ENCODE measurements around the gene MAP3K21. TPM values are rescaled to one million over a fixed set of nuclear protein-coding genes. Genes with fewer than 3 reads are reported as not detected.
A peak's percentile ranks its signal among the peaks of the same experiment; 100 is the strongest.

The MAP3K21 gene
- polyA plus RNA-seq, 3 donors: 0.38 to 2.7 (median 0.59) TPM

- peak in 1 of 3 donors; percentile 7 for DNase-seq
- H3K4me1 ChIP-seq (ENCODE audit: control insufficient read depth in 1 of 2, insufficient read depth in 2 of 2, low read length in 2 of 2): peaks cover 22 to 34% of the 10 kb centered on the region in 2 donors
- H3K79me2 ChIP-seq (ENCODE audit: insufficient read depth, low read length): peaks cover 10% of the 10 kb centered on the region
- peaks cover 0 to 3% (median 0%) of the 10 kb centered on the region in 7 donors for H3K9me3 Mint-ChIP-seq
- H3K9ac ChIP-seq (ENCODE audit: insufficient read depth, low read length, poor library complexity, severe bottlenecking): peak overlapping the region; percentile 70
- H3K27ac Mint-ChIP-seq: no peak overlapping the region
- peak overlapping the region; percentile 85 for H2AFZ ChIP-seq (ENCODE audit: insufficient read depth, low read depth, low read length, poor library complexity, severe bottlenecking)
- under 1% methylated on average over 94 of the region's 96 CpGs for WGBS (ENCODE audit: insufficient coverage)
- H3K9me3 ChIP-seq (replicated peaks in 1 of 2; ENCODE audit: control insufficient read depth in 1 of 2, insufficient read depth in 1 of 2, low read length in 2 of 2): no peaks in the 10 kb centered on the region
- intact Hi-C loops (cut with micrococcal nuclease): no loop called here
- no peaks in the 10 kb centered on the region for H3K36me3 ChIP-seq (replicated peaks in 1 of 2; ENCODE audit: control insufficient read depth in 1 of 2, insufficient read depth in 2 of 2, low read length in 2 of 2)
- H3K4me3 Mint-ChIP-seq: peak overlapping the region; percentile 75 to 88
- no peaks in the 10 kb centered on the region for H3K36me3 Mint-ChIP-seq
- no peaks in the 10 kb centered on the region for H4K20me1 ChIP-seq (ENCODE audit: insufficient read depth, low read length)
- no peak for TF ChIP-seq CTCF (IDR thresholded peaks at IDR 0.05)
- peaks cover 31% of the 10 kb centered on the region for H3K4me1 Mint-ChIP-seq
- peak overlapping the region; percentile 90 for H3K4me2 ChIP-seq (replicated peaks; ENCODE audit: extremely low read depth, low read length, poor library complexity, severe bottlenecking)
- H3K27me3 Mint-ChIP-seq (ENCODE audit: low read depth in 3 of 3): peaks cover 12 to 16% (median 15%) of the 10 kb centered on the region in 3 donors
- H3K27me3 ChIP-seq (ENCODE audit: control insufficient read depth in 2 of 2, insufficient read depth in 2 of 2, low read length in 2 of 2): peaks cover 9 to 16% of the 10 kb centered on the region in 2 donors
- H3K4me3 ChIP-seq (replicated peaks in 1 of 3; ENCODE audit: low read depth in 2 of 3, low read length in 3 of 3): peak overlapping the region; percentile 35 to 82 (median 77)
- H3K27ac ChIP-seq (ENCODE audit: low read depth in 1 of 2, low read length in 2 of 2): no peak overlapping the region
Measured at GRCh38 chr1:233328142-233328921, 808 bp downstream of the MAP3K21 start.

- 73% methylated on average over 5 of the region's 8 CpGs for WGBS (ENCODE audit: insufficient coverage)
- Mint-ChIP-seq H3K36me3 (no peaks in the 10 kb centered on the region), H3K4me3 (no peak overlapping the region), H3K27me3 (ENCODE audit: low read depth in 3 of 3) (peaks cover 11 to 14% (median 12%) of the 10 kb centered on the region in 3 donors), H3K9me3 (peaks cover 0 to 3% (median 1%) of the 10 kb centered on the region in 7 donors), H3K4me1 (peaks cover 28% of the 10 kb centered on the region), H3K27ac (peak overlapping the region in 2 of 7 donors; percentile 31 to 69)
- Histone ChIP-seq H3K27me3 (ENCODE audit: control insufficient read depth in 2 of 2, insufficient read depth in 2 of 2, low read length in 2 of 2) (peaks cover 9 to 13% of the 10 kb centered on the region in 2 donors), H3K9ac (ENCODE audit: insufficient read depth, low read length, poor library complexity, severe bottlenecking) (no peak overlapping the region), H3K36me3 (replicated peaks in 1 of 2; ENCODE audit: control insufficient read depth in 1 of 2, insufficient read depth in 2 of 2, low read length in 2 of 2) (no peaks in the 10 kb centered on the region), H3K4me2 (replicated peaks; ENCODE audit: extremely low read depth, low read length, poor library complexity, severe bottlenecking) (no peak overlapping the region), H3K4me1 (ENCODE audit: control insufficient read depth in 1 of 2, insufficient read depth in 2 of 2, low read length in 2 of 2) (peaks cover 20 to 33% of the 10 kb centered on the region in 2 donors), H3K27ac (ENCODE audit: low read depth in 1 of 2, low read length in 2 of 2) (no peak overlapping the region), H2AFZ (ENCODE audit: insufficient read depth, low read depth, low read length, poor library complexity, severe bottlenecking) (no peak overlapping the region), H4K20me1 (ENCODE audit: insufficient read depth, low read length) (no peaks in the 10 kb centered on the region), H3K4me3 (replicated peaks in 1 of 3; ENCODE audit: low read depth in 2 of 3, low read length in 3 of 3) (no peak overlapping the region), H3K9me3 (replicated peaks in 1 of 2; ENCODE audit: control insufficient read depth in 1 of 2, insufficient read depth in 1 of 2, low read length in 2 of 2) (no peaks in the 10 kb centered on the region), H3K79me2 (ENCODE audit: insufficient read depth, low read length) (peaks cover 10% of the 10 kb centered on the region)
- intact Hi-C loops (cut with micrococcal nuclease): no loop called here
- no peak for DNase-seq
- TF ChIP-seq CTCF (IDR thresholded peaks at IDR 0.05): no peak
Measured at GRCh38 chr1:233331676-233332519, 4.4 kb downstream of the MAP3K21 start.

Data from CD14-positive monocyte (primary cell).